IPS-NIHi11 (cell line): ENCODE data around the gene CTNNAL1.
"Not testable (repeated sequence)": the region's sequence is repeated elsewhere in the genome, so short reads cannot be mapped to it uniquely, and the experiment has no call there.

Source experiments
- DNase-seq: peaks from one replicate; pipeline ENCODE4 v3.0.0; 2012; ENCODE audit warnings: mixed read lengths, low spot score

The CTNNAL1 gene

GRCh38 chr9:108994695-108995094 is 18.6 kb downstream of the CTNNAL1 start:
- DNase-seq = no peak

- DNase-seq = no peak
Observed at GRCh38 chr9:108991479-108991878, 21.8 kb downstream of the CTNNAL1 start.

- DNase-seq = no peak
Observed at GRCh38 chr9:108983885-108984284, 29.4 kb downstream of the CTNNAL1 start.

GRCh38 chr9:108980893-108981292 is 32.4 kb downstream of the CTNNAL1 start:
- no peak for DNase-seq

- no peak for DNase-seq
Observed at GRCh38 chr9:108978205-108978604, 35.1 kb downstream of the CTNNAL1 start.

- DNase-seq = no peak
Observed at GRCh38 chr9:108973895-108974294, 39.4 kb downstream of the CTNNAL1 start.

GRCh38 chr9:108972626-108973209 is 40.6 kb downstream of the CTNNAL1 start:
- no peak for DNase-seq

- no peak for DNase-seq
Observed at GRCh38 chr9:108972186-108972585, 41.1 kb downstream of the CTNNAL1 start.

- not testable (repeated sequence) for DNase-seq
Observed at GRCh38 chr9:108971392-108971791, 41.9 kb downstream of the CTNNAL1 start.

GRCh38 chr9:108967916-108968315 is 45.4 kb downstream of the CTNNAL1 start:
- DNase-seq = no peak

- DNase-seq = no peak
Observed at GRCh38 chr9:108963459-108964143, 49.7 kb downstream of the CTNNAL1 start.

- no peak for DNase-seq
Observed at GRCh38 chr9:108961151-108961550, 52.1 kb downstream of the CTNNAL1 start.

- DNase-seq = no peak
Observed at GRCh38 chr9:108960331-108960730, 53.0 kb downstream of the CTNNAL1 start.

GRCh38 chr9:108956631-108957026 is 56.7 kb downstream of the CTNNAL1 start:
- no peak for DNase-seq

- no peak for DNase-seq
Observed at GRCh38 chr9:108956022-108956630, 57.2 kb downstream of the CTNNAL1 start.

GRCh38 chr9:108953983-108954574 is 59.2 kb downstream of the CTNNAL1 start:
- peak; percentile 15 for DNase-seq

- no peak for DNase-seq
Observed at GRCh38 chr9:108951578-108951977, 61.7 kb downstream of the CTNNAL1 start.

- DNase-seq = no peak
Observed at GRCh38 chr9:108950168-108950567, 63.1 kb downstream of the CTNNAL1 start.

GRCh38 chr9:108939975-108940374 is 73.3 kb downstream of the CTNNAL1 start:
- no peak for DNase-seq

- DNase-seq = no peak
Observed at GRCh38 chr9:108937561-108938305, 75.6 kb downstream of the CTNNAL1 start.

GRCh38 chr9:108934323-108934893 is 78.9 kb downstream of the CTNNAL1 start, which contains the start of gene ABITRAM:
Gene ABITRAM (plus strand): TSS chr9:108934400. CDS start chr9:108934487, 87 bp downstream.
- DNase-seq = peak; percentile 95
